Measurements from ENCODE around the gene CHP2.

DNA sequence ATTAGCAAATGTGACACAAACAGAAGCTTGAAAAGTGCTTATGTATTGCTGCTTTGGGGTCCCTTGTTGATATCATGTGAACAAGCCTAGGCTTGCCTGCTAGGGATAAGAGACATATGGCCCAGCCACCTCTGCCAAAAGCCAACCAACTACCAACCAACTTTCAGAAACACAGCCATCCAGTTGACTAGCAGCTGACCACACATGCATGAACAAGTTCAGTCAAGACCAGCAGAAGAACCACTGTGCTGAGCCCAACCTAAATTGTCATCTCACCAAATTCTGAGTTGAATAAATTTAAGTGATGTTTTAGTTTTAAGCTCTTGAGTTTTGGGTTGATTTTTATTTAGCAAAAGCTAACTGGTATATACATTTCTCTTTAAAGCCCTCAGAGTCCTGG, 45.3 kb upstream of the CHP2 start:
- TF ChIP-seq, protein P1, sequence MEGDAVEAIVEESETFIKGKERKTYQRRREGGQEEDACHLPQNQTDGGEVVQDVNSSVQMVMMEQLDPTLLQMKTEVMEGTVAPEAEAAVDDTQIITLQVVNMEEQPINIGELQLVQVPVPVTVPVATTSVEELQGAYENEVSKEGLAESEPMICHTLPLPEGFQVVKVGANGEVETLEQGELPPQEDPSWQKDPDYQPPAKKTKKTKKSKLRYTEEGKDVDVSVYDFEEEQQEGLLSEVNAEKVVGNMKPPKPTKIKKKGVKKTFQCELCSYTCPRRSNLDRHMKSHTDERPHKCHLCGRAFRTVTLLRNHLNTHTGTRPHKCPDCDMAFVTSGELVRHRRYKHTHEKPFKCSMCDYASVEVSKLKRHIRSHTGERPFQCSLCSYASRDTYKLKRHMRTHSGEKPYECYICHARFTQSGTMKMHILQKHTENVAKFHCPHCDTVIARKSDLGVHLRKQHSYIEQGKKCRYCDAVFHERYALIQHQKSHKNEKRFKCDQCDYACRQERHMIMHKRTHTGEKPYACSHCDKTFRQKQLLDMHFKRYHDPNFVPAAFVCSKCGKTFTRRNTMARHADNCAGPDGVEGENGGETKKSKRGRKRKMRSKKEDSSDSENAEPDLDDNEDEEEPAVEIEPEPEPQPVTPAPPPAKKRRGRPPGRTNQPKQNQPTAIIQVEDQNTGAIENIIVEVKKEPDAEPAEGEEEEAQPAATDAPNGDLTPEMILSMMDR (IDR thresholded peaks at IDR 0.05) = no peak
- TF ChIP-seq SMC3 (IDR thresholded peaks at IDR 0.05; ENCODE audit: low read depth, low read length) (no peak), REST (IDR thresholded peaks at IDR 0.05; ENCODE audit: low read depth, low read length) (no peak), EZH2phosphoT487 (IDR thresholded peaks at IDR 0.05; ENCODE audit: borderline replicate concordance, low read depth) (no peak)
